ENCODE measurements around the gene MTHFD2. TPM values are rescaled to one million over a fixed set of nuclear protein-coding genes. Genes with fewer than 3 reads are reported as not detected.
A peak's percentile ranks its signal among the peaks of the same experiment; 100 is the strongest.

Gene MTHFD2
- total and polyA plus RNA-seq, 2 donors (not counting 1 experiment from before 2014, with no cell fraction given): 9.5 to 18.0 TPM

GRCh38 chr2:74181739-74182138, 16.7 kb upstream of the MTHFD2 start:
- peak overlapping the region; percentile 35 to 67 for H3K27ac ChIP-seq (ENCODE audit: low read length in 2 of 2)
- H3K9me3 Mint-ChIP-seq (ENCODE audit: insufficient read depth): no peaks in the 10 kb centered on the region
- H2AFZ ChIP-seq (ENCODE audit: insufficient read depth, low read depth, low read length, poor library complexity, severe bottlenecking): no peak overlapping the region
- H3K4me3 Mint-ChIP-seq: peak overlapping the region; percentile 88
- peak overlapping the region; percentile 25 for H3K9ac ChIP-seq (ENCODE audit: low read length)
- H3K27me3 ChIP-seq (replicated peaks in 1 of 4; ENCODE audit: control extremely low read depth in 1 of 4, control insufficient read depth in 3 of 4, insufficient read depth in 4 of 4, low read length in 3 of 4): no peaks in the 10 kb centered on the region
- peaks cover 55% of the 10 kb centered on the region for H3K4me1 Mint-ChIP-seq
- no peak for TF ChIP-seq EZH2 (IDR thresholded peaks at IDR 0.05; ENCODE audit: borderline replicate concordance, insufficient read depth, low read depth, low read length, poor library complexity, severe bottlenecking)
- TF ChIP-seq CTCF (IDR thresholded peaks at IDR 0.05): no peak
- peaks cover 0 to 24% (median 0%) of the 10 kb centered on the region in 3 donors for H3K9me3 ChIP-seq (ENCODE audit: control extremely low read depth in 1 of 3, control insufficient read depth in 2 of 3, insufficient read depth in 1 of 3, low read length in 2 of 3)
- H3K4me1 ChIP-seq (ENCODE audit: control insufficient read depth in 2 of 2, insufficient read depth in 2 of 2, low read length in 2 of 2): peaks cover 52 to 70% of the 10 kb centered on the region in 2 donors
- DNase-seq (peak; percentile 92), ATAC-seq (ENCODE audit: low read depth) (peak; percentile 38)
- peaks cover 21% of the 10 kb centered on the region for H3K79me2 ChIP-seq (ENCODE audit: control insufficient read depth, insufficient read depth, low read length)
- intact Hi-C loops (cut with micrococcal nuclease): loop anchor here (1.0 kb wide), 1 partner anchor 17 kb away; the partner anchor contains the start of gene MTHFD2
- ChIA-PET CTCF (interaction anchor here (1.0 to 6.7 kb wide), 4 partner anchors 10 to 350 kb away, joined by 3 to 132 read pairs (median 10); partner anchors contain the start of gene MTHFD2), POLR2A (interaction anchor here (0.5 to 6.5 kb wide), 9 partner anchors 11 to 381 kb away, joined by 3 to 120 read pairs (median 3); partner anchors contain the start of genes AUP1, HTRA2 and MTHFD2)
- peaks cover 18% of the 10 kb centered on the region for H4K20me1 ChIP-seq (ENCODE audit: control insufficient read depth, insufficient read depth, low read length, poor library complexity, severe bottlenecking)
- H3K4me3 ChIP-seq (ENCODE audit: control extremely low read depth in 1 of 5, extremely low read depth in 1 of 5, insufficient read depth in 1 of 5, low read depth in 2 of 5, low read length in 4 of 5): peak overlapping the region in 1 of 5 experiments; percentile 40
- peak overlapping the region; percentile 71 for H3K4me2 ChIP-seq (replicated peaks; ENCODE audit: low read depth, low read length, poor library complexity, severe bottlenecking)
- WGBS (ENCODE audit: insufficient coverage): 0% methylated on average over 5 of the region's 7 CpGs
- H3K27ac Mint-ChIP-seq: peak overlapping the region; percentile 96
- no peaks in the 10 kb centered on the region for H3K36me3 ChIP-seq (replicated peaks in 1 of 2; ENCODE audit: control extremely low read depth in 1 of 2, control insufficient read depth in 1 of 2, extremely low read depth in 1 of 2, insufficient read depth in 2 of 2, low read length in 1 of 2)
- H3K27me3 Mint-ChIP-seq: no peaks in the 10 kb centered on the region

DNA sequence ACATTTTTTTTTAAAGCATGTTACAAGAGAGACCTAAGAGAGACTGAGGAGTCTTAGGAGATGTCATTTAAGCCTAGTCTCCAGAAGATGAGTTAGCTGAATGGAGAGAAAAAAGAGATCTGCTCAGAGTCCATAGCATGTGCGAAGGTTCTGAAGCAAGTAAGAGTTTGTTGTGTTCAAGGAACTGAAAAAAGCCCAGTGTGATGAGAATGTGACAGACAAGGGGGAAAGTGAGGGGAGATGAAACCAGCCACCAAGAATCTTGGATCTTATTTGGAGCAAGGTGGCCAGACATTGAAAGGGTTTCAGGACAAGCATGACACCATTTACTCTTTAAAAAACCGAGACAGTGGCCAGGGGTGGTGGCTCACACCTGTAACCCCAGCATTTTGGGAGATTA, 14.5 kb upstream of the MTHFD2 start:
- no peaks in the 10 kb centered on the region for H4K20me1 ChIP-seq (ENCODE audit: control insufficient read depth, insufficient read depth, low read length, poor library complexity, severe bottlenecking)
- ATAC-seq (ENCODE audit: low read depth) (no peak), DNase-seq (peak; percentile 26)
- H3K27me3 ChIP-seq (replicated peaks in 1 of 4; ENCODE audit: control extremely low read depth in 1 of 4, control insufficient read depth in 3 of 4, insufficient read depth in 4 of 4, low read length in 3 of 4): no peaks in the 10 kb centered on the region
- H3K79me2 ChIP-seq (ENCODE audit: control insufficient read depth, insufficient read depth, low read length): peaks cover 12% of the 10 kb centered on the region
- no peak overlapping the region for H3K9ac ChIP-seq (ENCODE audit: low read length)
- TF ChIP-seq EZH2 (IDR thresholded peaks at IDR 0.05; ENCODE audit: borderline replicate concordance, insufficient read depth, low read depth, low read length, poor library complexity, severe bottlenecking): no peak
- no peak for TF ChIP-seq CTCF (IDR thresholded peaks at IDR 0.05)
- CTCF ChIA-PET: interaction anchor here (0.6 to 4.9 kb wide), 4 partner anchors 8 to 36 kb away, joined by 4 to 29 read pairs (median 4); partner anchors contain the start of gene MTHFD2
- Mint-ChIP-seq H3K27me3 (no peaks in the 10 kb centered on the region), H3K4me1 (peaks cover 48% of the 10 kb centered on the region), H3K4me3 (peak overlapping the region; percentile 5), H3K9me3 (ENCODE audit: insufficient read depth) (no peaks in the 10 kb centered on the region), H3K27ac (peak overlapping the region; percentile 64)
- H3K9me3 ChIP-seq (ENCODE audit: control extremely low read depth in 1 of 3, control insufficient read depth in 2 of 3, insufficient read depth in 1 of 3, low read length in 2 of 3): peaks cover 0 to 21% (median 0%) of the 10 kb centered on the region in 3 donors
- H3K4me3 ChIP-seq (ENCODE audit: control extremely low read depth in 1 of 5, extremely low read depth in 1 of 5, insufficient read depth in 1 of 5, low read depth in 2 of 5, low read length in 4 of 5): no peak overlapping the region
- H3K4me1 ChIP-seq (ENCODE audit: control insufficient read depth in 2 of 2, insufficient read depth in 2 of 2, low read length in 2 of 2): peaks cover 45 to 67% of the 10 kb centered on the region in 2 donors
- peak overlapping the region in 1 of 2 donors; percentile 25 for H3K27ac ChIP-seq (ENCODE audit: low read length in 2 of 2)
- no CpG with 5 or more reads among the region's 2 CpGs for WGBS (ENCODE audit: insufficient coverage)
- intact Hi-C loops (cut with micrococcal nuclease): no loop called here
- no peaks in the 10 kb centered on the region for H3K36me3 ChIP-seq (replicated peaks in 1 of 2; ENCODE audit: control extremely low read depth in 1 of 2, control insufficient read depth in 1 of 2, extremely low read depth in 1 of 2, insufficient read depth in 2 of 2, low read length in 1 of 2)
- H3K4me2 ChIP-seq (replicated peaks; ENCODE audit: low read depth, low read length, poor library complexity, severe bottlenecking): no peak overlapping the region
- no peak overlapping the region for H2AFZ ChIP-seq (ENCODE audit: insufficient read depth, low read depth, low read length, poor library complexity, severe bottlenecking)
- POLR2A ChIA-PET: no interaction called here
